Stimulated activated naive CD8-positive, alpha-beta T cell treated with anti-CD3 and anti-CD28 coated beads, Interleukin-15, amount 100 ng/mL, for 72 hours (primary cell): ENCODE results near the gene TNFRSF8.
"Not testable (repeated sequence)": the region's sequence is repeated elsewhere in the genome, so short reads cannot be mapped to it uniquely, and the experiment has no call there.

Experiments used
- ATAC-seq: fragments of 150-1000 bp; cut with Tn5 transposase; 2 replicates; pipeline ENCODE4 v1.10.0; 2021; ENCODE audit warnings: mild to moderate bottlenecking, moderate library complexity
- DNase-seq, 2 donors: peaks; one replicate each; pipeline ENCODE4 v3.0.0; 2021 to 2022
- H3K27ac Mint-ChIP-seq, 2 donors: one replicate each; pipeline ENCODE4 v1.8.0; 2022; ENCODE audit warnings: mild to moderate bottlenecking in 2 of 2, mixed read lengths in 2 of 2, moderate library complexity in 2 of 2
- H3K27me3 Mint-ChIP-seq: one replicate; pipeline ENCODE4 v1.8.0; 2022; ENCODE audit warnings: mixed read lengths
- H3K4me1 Mint-ChIP-seq: one replicate; pipeline ENCODE4 v1.8.0; 2022; ENCODE audit warnings: mild to moderate bottlenecking, mixed read lengths
- H3K4me3 Mint-ChIP-seq, 2 donors: one replicate each; pipeline ENCODE4 v1.8.0; 2022; ENCODE audit warnings: mild to moderate bottlenecking in 2 of 2, mixed read lengths in 2 of 2, moderate library complexity in 1 of 2
- H3K9me3 Mint-ChIP-seq, 2 donors: one replicate each; pipeline ENCODE4 v1.8.0; 2022; ENCODE audit warnings: mixed read lengths in 2 of 2

Gene TNFRSF8

GRCh38 chr1:12106861-12107260, 43.8 kb downstream of the TNFRSF8 start:
- not testable (repeated sequence) for H3K27ac Mint-ChIP-seq, H3K4me3 Mint-ChIP-seq, H3K4me1 Mint-ChIP-seq, DNase-seq, ATAC-seq, H3K27me3 Mint-ChIP-seq, H3K9me3 Mint-ChIP-seq

GRCh38 chr1:12107718-12108117, 44.6 kb downstream of the TNFRSF8 start:
- H3K27me3 Mint-ChIP-seq = no peaks in the 10 kb centered on the region
- ATAC-seq (no peak), DNase-seq (no peak)
- no peaks in the 10 kb centered on the region for H3K9me3 Mint-ChIP-seq
- H3K4me3 Mint-ChIP-seq = no peak overlapping the region
- H3K4me1 Mint-ChIP-seq = no peaks in the 10 kb centered on the region
- H3K27ac Mint-ChIP-seq = no peak overlapping the region

- ATAC-seq (no peak), DNase-seq (no peak)
- no peak overlapping the region for H3K4me3 Mint-ChIP-seq
- no peaks in the 10 kb centered on the region for H3K27me3 Mint-ChIP-seq
- H3K27ac Mint-ChIP-seq = no peak overlapping the region
- H3K4me1 Mint-ChIP-seq = peaks cover 14% of the 10 kb centered on the region
- no peaks in the 10 kb centered on the region for H3K9me3 Mint-ChIP-seq
These were observed 46.8 kb downstream of the TNFRSF8 start for GRCh38 chr1:12109901-12110300.

GRCh38 chr1:12111741-12112140, 48.6 kb downstream of the TNFRSF8 start:
- no peaks in the 10 kb centered on the region for H3K9me3 Mint-ChIP-seq
- H3K27ac Mint-ChIP-seq = peak overlapping the region in 1 of 2 donors; percentile 60
- peaks cover 14% of the 10 kb centered on the region for H3K4me1 Mint-ChIP-seq
- ATAC-seq (no peak), DNase-seq (no peak)
- H3K27me3 Mint-ChIP-seq = no peaks in the 10 kb centered on the region
- H3K4me3 Mint-ChIP-seq = no peak overlapping the region

GRCh38 chr1:12112711-12113161, 49.6 kb downstream of the TNFRSF8 start:
- H3K9me3 Mint-ChIP-seq = no peaks in the 10 kb centered on the region
- H3K4me1 Mint-ChIP-seq = peaks cover 14% of the 10 kb centered on the region
- H3K4me3 Mint-ChIP-seq = no peak overlapping the region
- DNase-seq = no peak
- no peaks in the 10 kb centered on the region for H3K27me3 Mint-ChIP-seq
- H3K27ac Mint-ChIP-seq = no peak overlapping the region
- no peak for ATAC-seq

GRCh38 chr1:12113433-12114339, 50.6 kb downstream of the TNFRSF8 start:
- Mint-ChIP-seq H3K4me1 (peaks cover 14% of the 10 kb centered on the region), H3K9me3 (no peaks in the 10 kb centered on the region), H3K4me3 (no peak overlapping the region), H3K27me3 (no peaks in the 10 kb centered on the region), H3K27ac (peak overlapping the region in 1 of 2 donors; percentile 9)
- no peak for DNase-seq
- peak; percentile 58 for ATAC-seq

GRCh38 chr1:12114340-12114683, 51.2 kb downstream of the TNFRSF8 start:
- no peaks in the 10 kb centered on the region for H3K9me3 Mint-ChIP-seq
- peaks cover under 1% of the 10 kb centered on the region for H3K27me3 Mint-ChIP-seq
- no peak overlapping the region for H3K27ac Mint-ChIP-seq
- DNase-seq (no peak), ATAC-seq (no peak)
- no peak overlapping the region for H3K4me3 Mint-ChIP-seq
- peaks cover 14% of the 10 kb centered on the region for H3K4me1 Mint-ChIP-seq

- H3K9me3 Mint-ChIP-seq = peaks cover 0 to 2% of the 10 kb centered on the region in 2 donors
- no peak for ATAC-seq
- no peak overlapping the region for H3K4me3 Mint-ChIP-seq
- H3K4me1 Mint-ChIP-seq = peaks cover 16% of the 10 kb centered on the region
- no peak for DNase-seq
- no peak overlapping the region for H3K27ac Mint-ChIP-seq
- peaks cover 6% of the 10 kb centered on the region for H3K27me3 Mint-ChIP-seq
These were observed 51.8 kb downstream of the TNFRSF8 start for GRCh38 chr1:12114916-12115315.

GRCh38 chr1:12121212-12122003, 58.3 kb downstream of the TNFRSF8 start:
- peak overlapping the region in 1 of 2 donors; percentile 36 for H3K4me3 Mint-ChIP-seq

GRCh38 chr1:12123172-12123571, 60.1 kb downstream of the TNFRSF8 start:
- Mint-ChIP-seq H3K4me3 (no peak overlapping the region), H3K4me1 (peaks cover 60% of the 10 kb centered on the region), H3K9me3 (peaks cover 0 to 7% of the 10 kb centered on the region in 2 donors), H3K27me3 (peaks cover 39% of the 10 kb centered on the region), H3K27ac (no peak overlapping the region)
- DNase-seq (no peak), ATAC-seq (no peak)

More at GRCh38 chr1:12121212-12122003, 58.3 kb downstream of the TNFRSF8 start:
- Mint-ChIP-seq H3K27me3 (peaks cover 39% of the 10 kb centered on the region), H3K27ac (no peak overlapping the region), H3K9me3 (peaks cover 0 to 7% of the 10 kb centered on the region in 2 donors), H3K4me1 (peaks cover 43% of the 10 kb centered on the region)
- ATAC-seq (no peak), DNase-seq (no peak)

- Mint-ChIP-seq H3K9me3 (peaks cover 0 to 6% of the 10 kb centered on the region in 2 donors), H3K27me3 (peaks cover 34% of the 10 kb centered on the region), H3K4me3 (peak overlapping the region; percentile 44 to 45), H3K4me1 (peaks cover 76% of the 10 kb centered on the region), H3K27ac (peak overlapping the region in 1 of 2 donors; percentile 9)
- ATAC-seq (no peak), DNase-seq (peak; percentile 77)
These were observed 61.8 kb downstream of the TNFRSF8 start for GRCh38 chr1:12124693-12125421.

- H3K4me1 Mint-ChIP-seq = peaks cover 76% of the 10 kb centered on the region
- peak overlapping the region; percentile 2 to 52 for H3K4me3 Mint-ChIP-seq
- H3K27me3 Mint-ChIP-seq = peaks cover 26% of the 10 kb centered on the region
- H3K27ac Mint-ChIP-seq = peak overlapping the region; percentile 9 to 96
- DNase-seq = no peak
- H3K9me3 Mint-ChIP-seq = no peaks in the 10 kb centered on the region
- no peak for ATAC-seq
These were observed 62.6 kb downstream of the TNFRSF8 start for GRCh38 chr1:12125422-12126355.

- H3K4me1 Mint-ChIP-seq = peaks cover 69% of the 10 kb centered on the region
- no peak for DNase-seq
- no peaks in the 10 kb centered on the region for H3K9me3 Mint-ChIP-seq
- peak overlapping the region; percentile 95 to 96 for H3K27ac Mint-ChIP-seq
- ATAC-seq = peak; percentile 4
- peak overlapping the region; percentile 79 to 84 for H3K4me3 Mint-ChIP-seq
- peaks cover 15% of the 10 kb centered on the region for H3K27me3 Mint-ChIP-seq
These were observed 63.7 kb downstream of the TNFRSF8 start for GRCh38 chr1:12126781-12127180.

- peak overlapping the region; percentile 95 to 96 for H3K27ac Mint-ChIP-seq
These were observed 64.2 kb downstream of the TNFRSF8 start for GRCh38 chr1:12127206-12127810.

More at GRCh38 chr1:12127206-12127810, 64.2 kb downstream of the TNFRSF8 start:
- H3K9me3 Mint-ChIP-seq = no peaks in the 10 kb centered on the region
- ATAC-seq = peak; percentile 94
- peak overlapping the region; percentile 79 to 84 for H3K4me3 Mint-ChIP-seq
- peak; percentile 66 to 73 for DNase-seq
- H3K4me1 Mint-ChIP-seq = peaks cover 71% of the 10 kb centered on the region
- H3K27me3 Mint-ChIP-seq = peaks cover 11% of the 10 kb centered on the region
